ENCODE data around the gene JAM3. TPM values are rescaled to one million over a fixed set of nuclear protein-coding genes. Genes with fewer than 3 reads are reported as not detected.
"Not testable (repeated sequence)": the region's sequence is repeated elsewhere in the genome, so short reads cannot be mapped to it uniquely, and the experiment has no call there.

JAM3 gene
- total and polyA plus RNA-seq, 2 donors (not counting 1 experiment from before 2014, with no cell fraction given) = 13.5 to 29.6 TPM

DNA sequence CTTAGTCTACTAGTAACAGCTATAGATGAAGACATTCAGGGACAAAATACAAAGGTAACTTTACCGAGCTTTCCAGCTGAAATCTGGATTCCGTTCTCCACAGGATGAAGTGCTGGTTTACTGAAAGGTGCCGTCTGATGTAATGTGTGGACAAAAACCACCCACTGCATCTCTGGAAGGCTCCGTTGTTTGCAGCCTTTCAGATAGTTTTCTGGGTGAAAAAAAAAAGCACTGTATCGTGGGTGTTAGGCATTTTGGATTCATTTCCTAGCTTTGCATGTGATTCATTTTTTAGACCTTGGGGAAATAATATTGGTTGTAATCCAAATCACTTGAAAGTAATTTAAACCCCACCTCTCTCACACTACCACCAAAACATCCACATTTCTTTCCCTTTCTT lies 10.4 kb downstream of the JAM3 start:
- intact Hi-C loops (cut with micrococcal nuclease) = no loop called here
- 100% methylated on average over 2 of the region's 5 CpGs for WGBS (ENCODE audit: insufficient coverage)
- Mint-ChIP-seq H3K4me3 (no peak overlapping the region), H3K27ac (no peak overlapping the region), H3K27me3 (peaks cover 3% of the 10 kb centered on the region), H3K4me1 (peaks cover 14% of the 10 kb centered on the region), H3K9me3 (ENCODE audit: insufficient read depth) (peaks cover 8% of the 10 kb centered on the region)
- H3K27me3 ChIP-seq (replicated peaks in 1 of 4; ENCODE audit: control extremely low read depth in 1 of 4, control insufficient read depth in 3 of 4, insufficient read depth in 4 of 4, low read length in 3 of 4) = no peaks in the 10 kb centered on the region
- H3K9ac ChIP-seq (ENCODE audit: low read length) = no peak overlapping the region
- ATAC-seq (ENCODE audit: low read depth) (no peak), DNase-seq (no peak)
- H3K4me3 ChIP-seq (ENCODE audit: control extremely low read depth in 1 of 5, extremely low read depth in 1 of 5, insufficient read depth in 1 of 5, low read depth in 2 of 5, low read length in 4 of 5) = no peak overlapping the region
- TF ChIP-seq EZH2 (IDR thresholded peaks at IDR 0.05; ENCODE audit: borderline replicate concordance, insufficient read depth, low read depth, low read length, poor library complexity, severe bottlenecking) = no peak
- TF ChIP-seq CTCF (IDR thresholded peaks at IDR 0.05) = no peak
- POLR2A ChIA-PET = no interaction called here
- peaks cover 64% of the 10 kb centered on the region for H3K79me2 ChIP-seq (ENCODE audit: control insufficient read depth, insufficient read depth, low read length)
- CTCF ChIA-PET = interaction anchor here (0.9 kb wide), 1 partner anchor 29 kb away, joined by 4 read pairs; no protein-coding TSS in a partner anchor
- H3K9me3 ChIP-seq (ENCODE audit: control extremely low read depth in 1 of 3, control insufficient read depth in 2 of 3, insufficient read depth in 1 of 3, low read length in 2 of 3) = peaks cover 0 to 9% (median 7%) of the 10 kb centered on the region in 3 donors
- no peaks in the 10 kb centered on the region for H4K20me1 ChIP-seq (ENCODE audit: control insufficient read depth, insufficient read depth, low read length, poor library complexity, severe bottlenecking)
- H3K4me1 ChIP-seq (ENCODE audit: control insufficient read depth in 2 of 2, insufficient read depth in 2 of 2, low read length in 2 of 2) = no peaks in the 10 kb centered on the region
- H3K36me3 ChIP-seq (replicated peaks in 1 of 2; ENCODE audit: control extremely low read depth in 1 of 2, control insufficient read depth in 1 of 2, extremely low read depth in 1 of 2, insufficient read depth in 2 of 2, low read length in 1 of 2) = no peaks in the 10 kb centered on the region
- H2AFZ ChIP-seq (ENCODE audit: insufficient read depth, low read depth, low read length, poor library complexity, severe bottlenecking) = no peak overlapping the region
- H3K27ac ChIP-seq (ENCODE audit: low read length in 2 of 2) = no peak overlapping the region
- no peak overlapping the region for H3K4me2 ChIP-seq (replicated peaks; ENCODE audit: low read depth, low read length, poor library complexity, severe bottlenecking)

DNA sequence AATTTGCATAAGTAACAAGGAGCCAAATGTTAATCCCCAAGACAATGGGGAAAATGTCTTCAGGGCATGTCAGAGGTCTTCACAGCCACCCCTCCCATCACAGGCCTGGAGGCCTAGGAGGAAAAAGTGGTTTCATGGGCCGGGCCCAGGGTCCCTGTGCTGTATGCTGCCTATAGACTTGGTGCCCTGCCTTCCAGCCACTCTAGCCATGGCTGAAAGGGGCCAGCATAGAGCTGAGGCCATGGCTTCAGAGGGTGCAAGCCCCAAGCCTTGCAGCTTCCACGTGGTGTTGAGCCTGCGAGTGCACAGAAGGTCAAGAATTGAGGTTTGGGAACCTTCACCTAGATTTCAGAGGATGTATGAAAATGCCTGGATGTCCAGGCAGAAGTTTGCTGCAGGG lies 12.4 kb downstream of the JAM3 start:
- H3K27me3 Mint-ChIP-seq; H3K4me3 ChIP-seq (ENCODE audit: control extremely low read depth in 1 of 5, extremely low read depth in 1 of 5, insufficient read depth in 1 of 5, low read depth in 2 of 5, low read length in 4 of 5); H3K9me3 ChIP-seq (ENCODE audit: control extremely low read depth in 1 of 3, control insufficient read depth in 2 of 3, insufficient read depth in 1 of 3, low read length in 2 of 3); H3K36me3 ChIP-seq (replicated peaks in 1 of 2; ENCODE audit: control extremely low read depth in 1 of 2, control insufficient read depth in 1 of 2, extremely low read depth in 1 of 2, insufficient read depth in 2 of 2, low read length in 1 of 2); H3K9ac ChIP-seq (ENCODE audit: low read length); POLR2A ChIA-PET; H2AFZ ChIP-seq (ENCODE audit: insufficient read depth, low read depth, low read length, poor library complexity, severe bottlenecking); H3K27me3 ChIP-seq (replicated peaks in 1 of 4; ENCODE audit: control extremely low read depth in 1 of 4, control insufficient read depth in 3 of 4, insufficient read depth in 4 of 4, low read length in 3 of 4); ATAC-seq (ENCODE audit: low read depth); H3K4me3 Mint-ChIP-seq; H3K4me1 ChIP-seq (ENCODE audit: control insufficient read depth in 2 of 2, insufficient read depth in 2 of 2, low read length in 2 of 2); DNase-seq; intact Hi-C loops (cut with micrococcal nuclease); H3K9me3 Mint-ChIP-seq (ENCODE audit: insufficient read depth); H3K27ac ChIP-seq (ENCODE audit: low read length in 2 of 2); H3K4me2 ChIP-seq (replicated peaks; ENCODE audit: low read depth, low read length, poor library complexity, severe bottlenecking); H3K4me1 Mint-ChIP-seq; H4K20me1 ChIP-seq (ENCODE audit: control insufficient read depth, insufficient read depth, low read length, poor library complexity, severe bottlenecking); H3K27ac Mint-ChIP-seq: not testable (repeated sequence)
- CTCF ChIA-PET = interaction anchor here (1.7 kb wide), 1 partner anchor 31 kb away, joined by 5 read pairs; no protein-coding TSS in a partner anchor
- WGBS (ENCODE audit: insufficient coverage) = 88% methylated on average over 2 of the region's 3 CpGs
- peaks cover 80% of the 10 kb centered on the region for H3K79me2 ChIP-seq (ENCODE audit: control insufficient read depth, insufficient read depth, low read length)

All from B cell (primary cell).